ENCODE data around the gene OSBP2.

The OSBP2 gene

DNA sequence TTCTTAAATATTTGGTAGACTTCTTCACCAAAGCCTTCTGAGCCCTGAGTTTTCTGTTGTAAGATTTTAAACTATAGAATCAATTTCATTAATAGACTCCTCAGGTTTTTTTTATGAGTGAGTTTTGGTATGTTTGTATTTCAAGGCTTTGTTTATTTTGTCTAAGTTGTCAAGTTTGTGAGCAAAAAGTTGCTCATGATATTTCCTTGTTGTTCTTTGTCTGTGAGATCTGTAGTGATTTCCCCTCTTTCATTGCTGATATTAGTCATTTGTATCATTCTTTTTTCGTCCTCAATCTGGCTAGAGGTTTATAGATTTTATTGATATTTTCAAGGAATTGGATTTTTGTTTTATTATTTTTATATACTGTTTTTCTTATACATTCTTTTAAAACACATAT lies 152.9 kb downstream of the OSBP2 start:
- DNase-seq (ENCODE audit: low read depth) = no peak

DNA sequence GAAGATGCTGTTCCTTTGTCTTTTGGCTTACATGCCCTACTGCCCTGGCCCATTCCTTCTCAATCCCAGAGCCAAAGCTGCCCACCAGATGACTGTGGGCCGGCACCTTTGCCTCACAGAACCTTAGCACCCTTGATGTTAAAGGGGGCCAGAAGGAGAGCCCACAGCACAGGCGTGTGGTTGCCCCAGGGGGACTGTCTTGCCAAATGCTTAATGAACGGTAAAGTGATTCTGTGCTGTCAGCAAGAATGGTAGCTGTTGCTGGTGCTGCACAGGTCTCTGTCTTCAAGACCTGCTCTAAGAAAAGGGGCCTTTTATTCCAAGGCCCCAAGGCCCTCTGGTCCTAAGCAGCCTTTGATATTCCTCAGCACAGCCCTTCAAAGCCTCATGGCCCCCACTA lies 160.6 kb downstream of the OSBP2 start:
- DNase-seq (ENCODE audit: low read depth) = no peak

DNA sequence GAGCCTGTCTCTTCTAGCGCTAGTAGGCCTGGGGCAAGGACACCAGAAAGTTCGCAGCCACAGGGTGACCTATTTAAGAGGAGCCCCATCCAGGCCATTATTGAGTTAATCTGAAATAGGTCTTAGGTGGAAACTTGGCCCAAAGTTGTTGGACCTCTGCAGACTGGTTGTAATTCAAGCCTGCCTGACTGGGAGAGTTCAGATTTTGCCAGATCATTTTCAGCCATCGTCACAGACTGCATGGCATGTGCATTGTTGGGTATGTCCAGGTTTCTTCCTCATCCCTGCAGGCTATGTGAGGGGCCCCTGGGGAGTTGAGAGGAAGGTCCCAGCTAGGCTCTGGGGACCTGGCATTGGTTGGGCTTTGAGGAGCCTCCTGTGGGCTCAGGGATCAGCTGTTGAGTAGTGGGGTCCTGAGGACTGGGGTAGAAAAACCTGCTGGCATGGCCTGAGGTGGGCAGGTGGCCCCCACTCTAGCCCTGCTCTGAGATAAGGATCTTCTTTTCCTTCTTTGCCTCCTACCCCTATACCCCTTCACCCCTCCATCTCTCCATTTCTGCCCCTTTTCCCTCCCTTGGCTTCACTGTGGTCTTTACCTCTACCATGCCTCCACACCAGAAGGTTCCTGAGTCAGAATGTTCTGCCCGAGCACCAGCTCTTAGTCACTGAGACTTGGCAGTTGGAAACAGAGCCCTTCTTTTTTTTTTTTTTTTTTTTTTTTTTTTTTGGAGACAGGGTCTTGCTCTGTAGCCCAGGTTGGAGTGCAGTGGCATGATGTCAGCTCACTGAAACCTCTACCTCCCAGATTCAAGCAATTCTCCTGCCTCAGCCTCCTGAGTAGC lies 161.2 kb downstream of the OSBP2 start:
- no peak for DNase-seq (ENCODE audit: low read depth)

DNA sequence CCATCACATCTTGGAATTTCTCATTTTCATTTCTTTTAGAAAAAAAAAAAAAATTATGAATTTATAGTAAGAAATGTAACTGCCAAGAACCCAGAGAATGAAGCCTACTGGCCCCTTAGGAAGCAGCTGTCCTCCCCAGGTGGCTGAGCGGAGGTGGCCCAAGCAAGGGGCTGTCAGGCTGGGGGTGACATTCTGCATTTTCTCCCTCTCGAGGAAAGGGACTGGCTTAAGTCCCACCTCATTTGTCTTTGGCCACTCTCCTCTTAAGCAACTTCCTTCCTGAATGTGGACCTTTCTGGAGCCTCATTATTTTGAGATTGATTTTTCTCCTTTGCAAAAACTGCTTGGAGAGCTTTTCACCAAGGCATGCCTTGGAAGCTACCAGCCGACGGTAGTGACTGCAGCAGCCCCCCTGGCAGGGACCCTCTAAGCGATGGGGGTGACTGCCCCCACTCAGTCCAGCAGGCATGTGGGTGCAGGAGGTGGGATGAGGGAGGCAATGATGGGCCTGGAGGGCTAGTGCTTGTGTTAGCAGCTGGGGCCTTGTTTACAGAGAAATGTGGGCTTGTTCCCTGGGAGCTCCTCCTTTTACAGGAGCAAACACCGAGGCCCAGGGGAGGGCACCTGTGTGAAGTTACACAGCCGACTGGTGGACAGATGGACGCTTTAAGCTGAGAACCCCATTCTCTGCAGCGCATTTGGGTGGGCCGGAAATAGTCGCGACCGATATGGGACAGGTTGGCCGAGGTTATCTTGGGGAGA lies 162.2 kb downstream of the OSBP2 start:
- no peak for DNase-seq (ENCODE audit: low read depth)

DNA sequence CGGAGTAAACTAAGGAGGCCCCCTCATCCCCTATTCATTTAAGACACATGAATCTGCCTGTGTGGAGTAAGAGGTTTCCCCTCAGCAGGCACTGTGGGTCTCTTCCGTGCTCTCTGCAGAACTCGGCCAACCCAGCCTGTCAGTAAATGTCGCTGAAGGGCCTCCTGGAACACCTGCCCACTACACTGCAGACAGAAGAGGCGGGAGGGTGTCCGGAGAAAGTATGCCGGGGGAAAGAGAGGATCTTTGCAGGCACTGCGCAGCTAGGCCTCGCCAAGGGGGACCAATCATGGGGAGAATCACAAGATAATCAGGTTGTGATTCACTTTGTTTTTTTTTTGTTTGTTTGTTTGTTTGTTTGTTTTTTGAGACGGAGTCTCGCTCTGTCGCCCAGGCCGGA lies 163.1 kb downstream of the OSBP2 start:
- DNase-seq (ENCODE audit: low read depth) = no peak

DNA sequence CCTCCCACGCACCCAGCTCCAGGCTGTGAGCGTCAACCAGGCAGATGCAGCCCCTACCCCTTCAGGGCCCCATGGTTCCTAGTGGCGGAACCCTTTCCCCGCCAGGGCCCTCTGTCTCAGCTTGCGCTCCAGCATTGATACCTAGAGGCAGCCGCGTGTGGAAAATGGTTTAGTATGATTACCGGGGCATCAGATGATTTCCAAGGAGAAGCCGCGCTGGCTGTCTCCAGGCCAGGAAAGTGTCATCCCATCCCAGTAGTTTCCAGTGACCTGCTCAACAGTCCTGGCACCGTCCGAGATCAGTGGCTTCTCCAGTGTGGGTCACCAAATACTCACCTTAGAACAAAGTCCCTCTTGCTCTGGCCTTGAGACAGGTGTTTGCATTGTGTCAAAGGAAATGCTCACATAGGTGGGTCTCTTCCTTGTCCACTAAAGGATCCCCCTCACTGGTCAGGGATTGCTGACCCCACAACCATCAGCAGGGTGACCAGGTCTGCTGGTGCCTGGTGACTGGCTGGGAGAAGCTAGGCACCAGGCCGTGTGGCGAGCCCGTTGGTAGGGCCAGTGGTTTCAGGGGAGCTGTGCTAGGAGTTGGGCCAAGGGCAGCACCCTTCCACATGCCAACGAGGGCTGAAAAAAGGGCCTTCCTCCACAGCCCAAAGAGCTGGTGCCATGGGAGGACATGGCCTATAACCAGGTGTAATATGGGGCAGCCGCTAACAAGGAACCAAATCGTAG lies 164.5 kb downstream of the OSBP2 start:
- DNase-seq (ENCODE audit: low read depth) = no peak

DNA sequence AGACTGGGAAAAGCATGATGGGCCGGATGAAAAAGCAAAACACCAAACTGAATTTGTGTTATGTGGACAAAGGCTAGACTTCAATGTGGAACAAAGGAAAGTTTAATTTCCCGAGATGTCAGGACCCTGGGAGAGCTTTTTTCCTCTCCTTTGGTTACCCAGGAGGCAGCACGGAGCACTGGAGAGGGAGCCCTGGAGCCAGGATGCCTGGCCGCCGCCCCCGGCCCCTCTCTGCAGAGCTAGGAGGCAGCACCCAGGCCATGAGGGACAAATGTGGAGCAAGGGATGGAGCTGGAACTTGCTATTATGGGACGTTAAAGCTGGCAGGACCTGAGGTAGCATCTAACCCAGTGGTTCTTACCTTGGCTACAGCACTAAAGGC lies 165.0 kb downstream of the OSBP2 start:
- DNase-seq (ENCODE audit: low read depth) = no peak

DNA sequence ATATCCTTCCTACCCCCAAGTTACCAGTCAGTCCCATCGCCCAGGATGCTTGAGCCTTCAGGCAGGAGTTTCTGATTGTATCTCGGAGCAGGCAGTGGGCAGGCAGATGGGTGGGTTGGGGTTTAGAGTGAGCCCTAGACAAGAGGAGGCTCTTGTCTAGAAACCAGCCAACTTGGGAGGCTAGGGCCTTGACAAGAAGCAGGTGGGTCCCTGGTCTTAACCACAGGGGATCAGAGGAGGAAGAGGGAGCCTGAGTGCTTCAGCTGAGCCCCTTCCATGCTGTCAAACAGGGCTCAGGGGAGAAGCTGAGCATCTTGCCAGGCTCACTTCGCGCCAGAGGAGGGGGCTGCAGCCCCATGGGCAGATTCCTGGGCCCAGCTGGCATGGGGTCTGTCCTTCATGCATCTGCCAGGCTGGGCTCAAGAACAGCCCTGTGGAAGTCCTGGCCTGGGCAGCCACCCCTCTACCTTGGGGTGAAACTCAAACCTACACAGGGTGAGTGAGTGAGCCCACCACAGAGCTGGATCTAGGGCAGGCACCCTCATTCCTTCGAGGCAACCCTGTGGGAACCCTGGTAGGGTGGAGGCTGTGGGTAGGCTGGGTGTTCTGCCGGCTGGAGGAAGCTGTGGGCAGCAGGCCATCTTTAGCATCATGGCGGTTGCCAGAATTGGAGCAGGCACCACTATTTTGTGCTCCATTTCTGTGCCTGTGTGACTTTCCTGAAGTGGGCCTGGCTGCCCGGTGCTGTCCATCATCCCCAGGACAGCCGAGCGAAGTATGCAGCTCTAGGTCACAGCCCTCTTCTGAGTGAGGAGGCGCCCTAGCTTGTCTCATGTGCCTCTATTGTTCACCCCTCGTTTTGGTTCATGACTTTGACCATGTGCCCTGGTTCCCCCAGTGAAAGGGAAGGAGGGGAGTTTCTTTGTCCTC lies 165.8 kb downstream of the OSBP2 start:
- DNase-seq (ENCODE audit: low read depth) = no peak

DNA sequence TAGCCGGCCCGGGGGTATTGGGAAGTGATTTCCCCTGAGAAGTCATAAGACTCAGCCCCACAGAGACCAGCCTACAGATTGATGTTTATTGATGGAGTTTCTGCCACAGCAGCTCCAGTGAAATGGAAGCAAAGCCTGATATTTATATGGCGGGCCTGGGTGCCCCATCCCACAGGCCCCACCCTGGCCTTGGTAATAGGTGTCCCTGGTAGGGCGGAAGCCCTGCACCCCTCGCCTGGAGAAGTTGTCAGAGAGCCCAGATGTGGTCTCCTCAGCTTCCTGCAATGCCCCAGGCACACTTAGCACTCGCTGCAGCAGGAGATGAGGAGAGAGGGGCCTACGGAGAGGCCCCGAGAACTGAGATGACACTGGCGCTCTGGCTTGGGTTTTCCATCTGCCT lies 166.5 kb downstream of the OSBP2 start:
- DNase-seq (ENCODE audit: low read depth) = no peak

DNA sequence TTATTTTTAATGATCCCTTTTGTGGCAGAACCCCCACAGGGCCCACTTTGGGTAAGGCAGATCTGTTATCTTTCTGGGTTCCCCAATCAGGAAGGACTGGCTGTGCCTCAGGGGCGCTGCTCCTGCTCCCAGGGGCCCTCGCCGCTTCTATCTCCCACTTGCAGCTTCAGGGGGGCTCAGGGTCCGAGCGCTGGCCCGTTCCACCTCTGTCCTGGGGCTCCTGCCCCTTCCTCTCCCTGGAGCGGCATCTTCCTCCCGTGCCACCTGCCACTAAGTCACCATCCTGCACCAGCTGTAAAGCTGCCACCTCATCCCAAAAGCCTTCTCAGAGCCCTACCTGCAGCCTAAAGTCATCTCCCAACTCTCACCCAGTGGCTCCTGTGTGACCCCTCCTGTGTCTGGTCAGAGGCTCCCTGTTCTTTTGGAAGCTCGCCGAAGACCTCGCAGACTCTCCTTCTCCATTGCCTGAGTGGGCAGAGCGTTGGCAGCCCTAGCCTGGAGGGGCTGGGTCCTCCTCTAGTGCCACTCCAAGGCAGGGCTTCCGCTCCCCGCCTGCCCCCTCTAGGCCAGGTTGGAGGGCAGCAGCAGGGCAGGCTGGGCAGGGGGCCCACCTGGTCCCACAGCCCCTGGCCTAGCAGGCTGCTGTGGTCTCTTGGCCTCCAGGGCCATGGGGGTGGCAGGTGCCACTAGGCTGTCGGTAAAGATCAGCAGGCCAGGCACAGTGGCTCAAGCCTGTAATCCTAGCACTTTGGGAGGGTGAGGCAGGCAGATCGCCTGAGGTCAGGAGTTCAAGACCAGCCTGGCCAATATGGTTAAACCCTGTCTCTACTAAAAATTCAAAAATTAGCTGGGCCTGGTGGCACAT lies 167.2 kb downstream of the OSBP2 start:
- no peak for DNase-seq (ENCODE audit: low read depth)

DNA sequence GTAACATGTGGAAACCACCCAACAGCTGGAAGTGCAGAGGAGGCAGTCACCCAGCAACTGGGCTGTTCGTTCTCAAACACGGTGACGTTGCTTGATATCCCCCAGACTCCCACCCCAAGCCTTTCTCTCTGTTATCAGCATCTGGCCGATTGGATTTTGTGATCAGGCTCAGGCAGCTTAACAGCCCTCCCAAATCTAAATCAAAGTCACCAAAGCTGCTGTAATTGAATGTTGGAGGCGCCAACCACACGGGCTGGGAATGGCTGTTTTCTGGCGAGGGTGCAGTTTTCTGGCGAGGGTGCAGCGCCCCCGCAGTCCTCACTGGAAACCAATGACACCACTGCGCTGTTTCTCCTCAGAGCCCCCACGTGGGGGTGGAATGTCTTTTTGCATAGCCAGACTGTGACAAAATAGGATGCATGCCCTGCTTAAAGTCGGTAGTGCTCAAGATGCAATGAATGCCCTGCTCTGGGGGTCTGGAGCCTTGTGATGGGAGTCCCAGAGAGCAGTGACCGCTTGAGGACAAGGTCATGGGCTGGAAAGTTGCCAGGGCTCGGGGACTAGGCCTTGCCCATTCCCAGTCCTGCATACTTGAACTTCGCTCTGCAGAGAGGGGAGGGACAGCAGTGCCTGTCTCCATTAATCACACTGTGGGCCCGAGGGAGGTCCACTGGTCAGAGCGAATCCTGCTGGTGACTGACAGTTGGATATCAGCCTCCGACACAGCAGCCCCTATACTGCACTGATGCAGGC lies 168.6 kb downstream of the OSBP2 start:
- DNase-seq (ENCODE audit: low read depth) = no peak

DNA sequence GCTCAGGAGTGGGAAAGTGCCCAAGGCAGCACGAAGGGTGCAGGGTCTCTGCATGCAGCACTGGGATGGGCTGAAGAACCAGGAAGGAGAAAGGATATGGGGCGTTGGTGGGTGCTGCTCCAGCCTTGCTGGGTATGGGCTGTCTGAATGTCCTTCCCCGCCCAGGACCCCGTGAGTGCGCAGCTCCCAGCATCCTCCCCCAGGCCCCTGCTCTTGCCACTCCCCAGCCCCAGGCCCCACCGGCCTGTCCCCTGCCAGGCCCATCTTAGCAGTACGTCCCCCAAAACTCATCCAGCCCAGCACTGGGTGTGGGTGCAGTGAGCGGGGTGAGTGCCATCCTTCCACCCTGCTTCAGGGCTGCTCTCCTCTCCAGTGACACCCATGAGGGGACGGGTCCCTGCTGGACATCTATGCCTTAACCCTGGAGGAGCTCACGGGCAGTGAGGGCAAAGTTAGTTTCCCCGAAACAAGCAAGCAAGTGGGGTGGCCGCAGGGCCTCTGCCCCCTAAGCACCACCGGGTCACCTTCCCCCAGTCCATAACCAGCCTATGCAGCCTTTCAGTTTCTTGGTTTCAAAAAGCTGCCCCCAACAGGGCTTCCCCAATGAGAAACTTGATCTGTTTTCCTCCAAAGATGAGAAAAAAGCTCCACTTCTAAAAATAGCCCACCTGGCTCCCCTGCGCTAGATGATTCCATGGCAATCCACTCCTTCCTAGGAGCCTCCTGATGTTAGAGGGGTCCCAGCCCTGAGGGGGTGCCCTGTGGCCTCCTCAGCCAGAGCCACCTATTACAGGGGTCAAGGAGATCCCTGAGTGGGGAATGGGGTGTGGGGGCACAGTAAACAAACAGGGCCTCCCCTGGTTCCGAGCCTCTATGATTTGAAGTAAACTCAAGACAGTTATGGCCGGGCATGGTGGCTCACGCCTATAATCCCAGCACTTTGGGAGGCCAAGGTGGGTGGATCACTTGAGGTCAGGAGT lies 170.1 kb downstream of the OSBP2 start:
- DNase-seq (ENCODE audit: low read depth) = no peak

DNA sequence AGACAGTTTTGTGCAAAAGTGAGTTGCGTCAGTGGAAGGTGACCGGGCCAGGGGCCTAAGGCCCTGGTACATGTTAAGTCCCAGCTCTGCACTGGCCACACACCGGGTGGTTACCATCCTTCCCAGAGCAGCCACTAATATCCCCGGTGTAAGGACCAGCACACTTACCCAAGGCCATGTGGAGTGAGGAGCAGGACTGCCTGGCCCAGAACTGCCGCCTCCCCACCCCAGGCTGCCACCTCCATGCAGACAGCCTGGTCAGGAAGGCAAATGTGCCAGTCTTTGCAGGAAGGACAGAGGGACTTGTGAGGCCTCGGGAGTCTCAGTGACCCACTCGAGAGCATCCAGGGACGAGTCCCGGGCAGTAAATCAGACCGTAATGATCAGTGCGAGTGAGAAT lies 171.0 kb downstream of the OSBP2 start:
- DNase-seq (ENCODE audit: low read depth) = no peak

DNA sequence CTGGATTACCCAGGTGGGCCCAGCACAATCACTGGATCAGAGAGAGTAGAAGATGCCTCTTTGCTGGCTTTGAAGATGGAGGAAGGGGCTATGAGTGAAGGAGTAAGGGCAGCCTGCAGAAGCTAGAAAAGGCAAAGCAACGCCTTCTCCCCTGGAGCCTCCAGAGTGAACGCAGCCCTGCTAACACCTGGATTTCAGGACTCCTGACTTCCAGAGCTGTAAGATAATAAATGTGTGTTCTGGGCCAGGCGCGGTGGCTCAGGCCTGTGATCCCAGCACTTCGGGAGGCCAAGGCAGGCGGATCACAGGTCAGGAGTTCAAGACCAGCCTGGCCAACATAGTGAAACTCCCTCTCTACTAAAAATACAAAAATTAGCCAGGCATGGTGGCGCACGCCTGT lies 171.5 kb downstream of the OSBP2 start:
- no peak for DNase-seq (ENCODE audit: low read depth)

DNA sequence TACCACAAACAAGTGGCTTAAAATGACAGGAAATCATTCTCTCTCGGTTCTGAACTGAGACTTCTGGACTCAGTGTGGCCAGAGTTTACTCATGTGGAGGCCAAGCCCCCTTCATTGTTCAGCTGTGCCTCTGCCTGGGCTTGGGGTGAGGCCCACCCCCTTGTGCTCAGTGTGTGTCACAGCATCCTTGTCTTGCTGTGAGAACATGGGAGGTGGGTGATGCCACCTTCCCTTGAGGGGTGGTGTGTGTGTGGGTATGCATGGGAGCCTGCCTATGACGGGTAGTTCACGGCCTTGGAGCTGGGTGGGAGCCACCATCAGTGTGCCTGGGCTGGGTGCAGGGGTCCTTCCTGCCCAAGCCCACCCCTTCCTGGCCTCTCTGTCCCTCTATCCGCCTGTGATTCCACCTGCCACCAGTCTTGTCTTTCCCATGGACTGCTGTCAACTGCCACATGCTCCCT lies 172.2 kb downstream of the OSBP2 start:
- DNase-seq (ENCODE audit: low read depth) = no peak

DNA sequence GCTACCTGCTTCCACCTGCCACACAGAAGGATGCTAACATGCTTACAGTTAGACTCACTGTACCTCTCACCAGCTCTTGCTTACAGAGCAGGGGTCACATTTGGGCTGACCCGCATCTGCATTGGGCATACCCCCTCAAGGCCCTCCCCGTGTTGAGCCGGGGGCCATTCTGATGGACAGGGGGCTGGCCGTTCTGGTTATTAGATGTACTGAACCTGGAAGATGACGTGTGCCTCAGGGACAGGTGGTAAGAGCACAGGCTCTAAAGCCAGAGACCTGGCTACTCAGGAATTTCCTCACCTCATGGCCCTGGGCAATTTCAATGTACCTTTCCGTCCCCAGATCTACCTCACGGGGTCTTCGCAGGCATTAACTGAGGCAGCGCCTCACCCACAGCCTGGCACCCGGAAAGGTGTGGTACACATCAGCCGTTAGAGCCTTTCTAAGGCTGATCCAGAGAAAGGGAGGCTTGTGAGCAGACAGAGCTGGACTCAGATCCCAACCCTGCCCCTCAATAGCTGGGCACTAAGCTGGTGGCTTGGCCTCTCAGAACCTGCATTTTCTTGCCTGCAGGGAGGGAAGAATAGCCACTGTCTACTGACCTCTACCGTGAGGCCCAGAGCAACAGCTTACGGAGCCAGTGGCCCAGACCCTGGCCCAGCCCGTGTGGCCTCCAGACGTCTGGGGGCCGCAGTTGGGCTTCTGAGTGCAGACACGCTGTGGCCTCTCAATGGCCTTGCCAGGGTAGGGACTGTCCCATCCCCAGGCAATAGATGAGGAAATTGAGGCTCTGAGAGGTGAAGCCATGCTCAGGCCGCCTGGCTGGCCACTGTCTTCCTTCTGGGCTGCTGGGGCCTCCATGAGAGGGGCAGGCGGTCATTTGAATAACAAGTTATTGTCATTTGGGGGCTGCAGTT lies 173.3 kb downstream of the OSBP2 start:
- no peak for DNase-seq (ENCODE audit: low read depth)

DNA sequence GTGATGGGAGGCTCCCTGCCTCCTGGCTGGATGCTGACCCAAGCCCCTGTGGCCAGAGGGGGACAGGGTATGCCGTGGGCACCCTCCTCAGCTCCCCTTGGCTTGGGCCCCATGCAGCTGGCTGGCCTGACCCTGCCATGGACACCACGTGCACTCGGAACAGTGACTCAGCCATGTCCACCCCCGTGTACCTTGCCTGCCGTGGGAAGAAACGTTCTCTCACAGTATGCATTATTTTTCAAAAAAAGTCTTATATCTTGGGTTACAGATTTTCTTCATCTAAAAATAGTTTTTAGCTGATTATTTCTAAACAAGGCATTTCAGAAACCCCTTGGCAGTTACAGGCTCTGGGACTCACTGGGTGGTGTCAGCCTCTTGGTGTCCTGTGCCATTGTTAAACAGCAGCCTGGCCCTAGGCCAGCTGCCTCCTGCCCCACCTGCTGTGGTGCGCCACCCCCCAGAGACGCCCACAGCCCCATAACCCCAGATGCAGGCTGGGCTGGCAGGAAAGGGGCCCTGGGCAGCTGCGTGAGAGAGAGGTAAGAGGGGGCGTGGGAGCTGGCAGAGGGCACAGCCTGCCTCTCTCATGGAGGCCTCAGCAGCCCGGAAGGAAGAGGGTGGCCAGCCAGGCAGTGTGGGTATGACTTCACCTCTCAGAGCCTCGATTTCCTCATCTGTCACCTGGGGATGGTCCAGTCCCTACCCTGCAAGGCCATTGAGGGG lies 174.2 kb downstream of the OSBP2 start:
- no peak for DNase-seq (ENCODE audit: low read depth)
